IMR-90 (cell line): Measurements from ENCODE around the gene COTL1. TPM values are rescaled to one million over a fixed set of nuclear protein-coding genes. Genes with fewer than 3 reads are reported as not detected.
"Not testable (repeated sequence)": the region's sequence is repeated elsewhere in the genome, so short reads cannot be mapped to it uniquely, and the experiment has no call there.

Experiments
- ATAC-seq: fragments of 200-7000 bp; cut with Tn5 transposase; 2 replicates; pipeline ENCODE4 v1.9.1; 2020; ENCODE audit warnings: low read depth, mild to moderate bottlenecking, moderate library complexity
- BruUV-seq: library from RNA; stranded (reverse); fragments of 400-500 nt; replicated peaks from 2 replicates; lab custom pipeline; 2021; lab: Mats Ljungman, UMichigan
- CTCF ChIA-PET: fragments of 300-600 bp; formaldehyde crosslinking; extraction: SDS; loops from one replicate; lab custom pipeline; 2021; ENCODE audit warnings: antibody characterized with exemption; lab: Yijun Ruan, JAX
- POLR2A ChIA-PET: fragments of 300-600 bp; sonication (Branson Sonifier 250); formaldehyde crosslinking; loops from one replicate; lab custom pipeline; 2022; ENCODE audit warnings: antibody characterized with exemption; ENCODE audit not compliant: unreplicated experiment; lab: Charles Lee
- DNase-seq: peaks from one replicate; pipeline ENCODE4 v3.0.0; 2013
- H2AFZ ChIP-seq: replicated peaks from 2 replicates; pipeline ENCODE3; 2013; ENCODE audit warnings: low read length, mild to moderate bottlenecking; ENCODE audit not compliant: poor library complexity
- H2AK5ac ChIP-seq: 2 replicates; pipeline ENCODE4 v1.6.1; 2013; ENCODE audit warnings: low read depth, low read length, inconsistent platforms
- H2AK9ac ChIP-seq: replicated peaks from 2 replicates; pipeline ENCODE3; 2013; ENCODE audit warnings: mild to moderate bottlenecking, low read depth, low read length, moderate library complexity; ENCODE audit not compliant: poor library complexity
- H2BK120ac ChIP-seq: 2 replicates; pipeline ENCODE4 v1.6.1; 2013; ENCODE audit warnings: low read depth, low read length, inconsistent platforms
- H2BK15ac ChIP-seq: 3 replicates; pipeline ENCODE4 v1.6.1; 2013; ENCODE audit warnings: low read depth, low read length, inconsistent platforms
- H2BK20ac ChIP-seq: 2 replicates; pipeline ENCODE4 v1.6.1; 2013; ENCODE audit warnings: low read depth, mild to moderate bottlenecking, inconsistent platforms, low read length, moderate library complexity
- H2BK5ac ChIP-seq: 2 replicates; pipeline ENCODE4 v1.6.1; 2013; ENCODE audit warnings: mild to moderate bottlenecking, low read depth, low read length, inconsistent platforms; ENCODE audit not compliant: poor library complexity, severe bottlenecking
- H3K14ac ChIP-seq: replicated peaks from 2 replicates; pipeline ENCODE4 v1.6.1; 2013; ENCODE audit warnings: low read depth, low read length, inconsistent platforms
- H3K18ac ChIP-seq: 2 replicates; pipeline ENCODE4 v1.6.1; 2013; ENCODE audit warnings: low read depth, low read length, control low read depth
- H3K23ac ChIP-seq: 2 replicates; pipeline ENCODE4 v1.6.1; 2013; ENCODE audit warnings: low read depth, low read length, inconsistent platforms
- H3K27ac ChIP-seq: 2 replicates; pipeline ENCODE4 v1.5.1; 2013; ENCODE audit warnings: mild to moderate bottlenecking, control low read depth, low read length; ENCODE audit not compliant: insufficient read depth
- H3K27me3 ChIP-seq: 2 replicates; pipeline ENCODE4 v1.6.1; 2013; ENCODE audit warnings: low read length; ENCODE audit not compliant: control insufficient read depth, insufficient read depth
- H3K36me3 ChIP-seq: 2 replicates; pipeline ENCODE4 v1.6.1; 2013; ENCODE audit warnings: low read length, mixed read lengths; ENCODE audit not compliant: control insufficient read depth, insufficient read depth
- H3K4ac ChIP-seq: 2 replicates; pipeline ENCODE4 v1.6.1; 2013; ENCODE audit warnings: low read depth, low read length, inconsistent platforms
- H3K4me1 ChIP-seq: 2 replicates; pipeline ENCODE4 v1.6.1; 2013; ENCODE audit warnings: low read length, mixed read lengths; ENCODE audit not compliant: control insufficient read depth, insufficient read depth
- H3K4me2 ChIP-seq: 2 replicates; pipeline ENCODE4 v1.6.1; 2013; ENCODE audit warnings: low read depth, mild to moderate bottlenecking, control low read depth, low read length, moderate library complexity
- H3K4me3 ChIP-seq: 2 replicates; pipeline ENCODE4 v1.5.1; 2013; ENCODE audit warnings: low read depth, mild to moderate bottlenecking, control low read depth, low read length, moderate library complexity; ENCODE audit not compliant: insufficient read depth
- H3K56ac ChIP-seq: 2 replicates; pipeline ENCODE4 v1.6.1; 2013; ENCODE audit warnings: low read length, inconsistent platforms; ENCODE audit not compliant: insufficient read depth; ENCODE audit errors: extremely low read depth
- H3K79me1 ChIP-seq, 2 experiments: 2 replicates each; pipeline ENCODE4 v1.6.1; 2013; ENCODE audit warnings: low read length in 2 of 2, inconsistent platforms in 1 of 2, low read depth in 1 of 2
- H3K9ac ChIP-seq: 2 replicates; pipeline ENCODE4 v1.6.1; 2013; ENCODE audit warnings: low read depth, low read length, control low read depth
- H3K9me1 ChIP-seq: 2 replicates; pipeline ENCODE4 v1.6.1; 2013; ENCODE audit warnings: low read length, inconsistent platforms; ENCODE audit not compliant: insufficient read depth
- H3K9me3 ChIP-seq: 2 replicates; pipeline ENCODE4 v1.6.1; 2013; ENCODE audit warnings: low read length; ENCODE audit not compliant: control insufficient read depth, insufficient read depth
- H4K20me1 ChIP-seq: 2 replicates; pipeline ENCODE4 v1.6.1; 2013; ENCODE audit warnings: low read length, inconsistent platforms; ENCODE audit not compliant: insufficient read depth
- H4K5ac ChIP-seq: 2 replicates; pipeline ENCODE4 v1.6.1; 2013; ENCODE audit warnings: mild to moderate bottlenecking, low read depth, low read length, control low read depth
- H4K8ac ChIP-seq, 2 experiments: 2 replicates each; pipeline ENCODE4 v1.6.1; 2013; ENCODE audit warnings: low read depth in 2 of 2, low read length in 2 of 2, control low read depth in 1 of 2, inconsistent platforms in 1 of 2
- H4K91ac ChIP-seq: 2 replicates; pipeline ENCODE4 v1.6.1; 2013; ENCODE audit warnings: low read depth, low read length, inconsistent platforms; ENCODE audit not compliant: insufficient read depth
- ELK1 ChIP-seq: fragments of 150-350 bp; IDR thresholded peaks from 2 replicates; pipeline ENCODE4 v1.6.1; 2016; ENCODE audit warnings: low read depth, mild to moderate bottlenecking, low read length, moderate library complexity, borderline replicate concordance
- MXI1 ChIP-seq: IDR thresholded peaks from 2 replicates; pipeline ENCODE4 v1.6.1; 2012; ENCODE audit warnings: low read depth, mild to moderate bottlenecking, low read length, moderate library complexity, borderline replicate concordance
- POLR2A ChIP-seq: IDR thresholded peaks from 2 replicates; pipeline ENCODE4 v1.6.1; 2012; ENCODE audit warnings: mild to moderate bottlenecking, low read depth, low read length
- RFX5 ChIP-seq: IDR thresholded peaks from 2 replicates; pipeline ENCODE4 v1.8.0; 2012; ENCODE audit warnings: low read depth, mild to moderate bottlenecking, low read length, moderate library complexity
- WGBS, 2 experiments: methylation state at CpG; one replicate each; pipeline versions ENCODE4 v1.1.5 to v1.1.7; 2013; ENCODE audit warnings: missing lambda C conversion rate in 2 of 2; ENCODE audit not compliant: insufficient read length in 1 of 2; ENCODE audit errors: extremely low coverage in 2 of 2; 5-methylcytosine and 5-hydroxymethylcytosine counted together
- dilution Hi-C: fragments of 300-500 bp; cut with HindIII; formaldehyde crosslinking; loops from one replicate; pipeline ENCODE4 v1.14.3; 2018; ENCODE audit warnings: low sequenced_read_pairs; ENCODE audit not compliant: unreplicated experiment
- in situ Hi-C: fragments of 300-500 bp; cut with MboI; formaldehyde crosslinking; loops from 3 replicates; pipeline ENCODE4 v1.14.3; 2019; ENCODE audit warnings: low sequenced_read_pairs, inconsistent platforms, mixed read lengths
- intact Hi-C: fragments of 100-400 bp; cut with micrococcal nuclease; formaldehyde crosslinking; loops from 2 replicates; pipeline ENCODE4 v1.10.0; 2022
- polyA plus RNA-seq, 3 experiments: library from polyadenylated mRNA; depleted of rRNA; stranded (reverse); fragments of >200 nt; gene quantifications; 2 replicates each; pipeline ENCODE4 v1.2.3, GENCODE V29; 2012; ENCODE audit warnings: low replicate concordance in 1 of 3
- total RNA-seq: library from RNA; depleted of rRNA; stranded (reverse); fragments of >200 nt; gene quantifications from 2 replicates; pipeline ENCODE4 v1.2.3, GENCODE V29; 2012

The COTL1 gene
- total and polyA plus RNA-seq, 2 of the 4 experiments (the other 2 are of a cell fraction): 144 to 258 TPM

GRCh38 chr16:84526794-84527531, 90.9 kb downstream of the COTL1 start:
- Histone ChIP-seq H2BK5ac (no peak overlapping the region), H4K91ac (peak overlapping the region; percentile 53), H3K56ac (peak overlapping the region; percentile 24; the same call in 1 of the 2 replicates), H2AK5ac (peak overlapping the region; percentile 61), H2BK20ac (peak overlapping the region; percentile 78; the same call in 1 of the 2 replicates), H3K36me3 (no peaks in the 10 kb centered on the region), H2BK120ac (peak overlapping the region; percentile 69), H2AFZ (peak overlapping the region; percentile 81), H3K27ac (peak overlapping the region; percentile 17; the same call in 1 of the 2 replicates), H3K9me1 (peaks cover 12% of the 10 kb centered on the region), H3K23ac (peak overlapping the region; percentile 29), H3K9me3 (peaks cover 9% of the 10 kb centered on the region), H3K27me3 (no peaks in the 10 kb centered on the region), H4K8ac (peak overlapping the region; percentile 76 to 92), H3K9ac (peak overlapping the region; percentile 2; the same call in 1 of the 2 replicates), H3K79me1 (no peaks in the 10 kb centered on the region; a peak in 1 of 4 replicates), H4K20me1 (no peaks in the 10 kb centered on the region), H2AK9ac (peak overlapping the region; percentile 17), H3K4me2 (no peak overlapping the region), H3K4me3 (no peak overlapping the region), H3K14ac (peak overlapping the region; percentile 75), H2BK15ac (peak overlapping the region; percentile 70; the same call in 1 of the 3 replicates), H3K4ac (peak overlapping the region; percentile 79), H3K4me1 (peaks cover 14% of the 10 kb centered on the region), H4K5ac (peak overlapping the region; percentile 19), H3K18ac (peak overlapping the region; percentile 1; the same call in 1 of the 2 replicates)
- peak; percentile 21; the same call in 1 of the 2 replicates for ATAC-seq
- CTCF ChIA-PET: no interaction called here
- POLR2A ChIA-PET: no interaction called here
- BruUV-seq: no TSS peak
- intact Hi-C loops: no loop called here
- in situ Hi-C loops: no loop called here
- WGBS, 2 experiments: 32% methylated on average over 21 of the region's 29 CpGs; no CpG with 5 or more reads in 1 of the 2 experiments
- TF ChIP-seq MXI1 (peak; percentile 15; the same call in 1 of the 2 replicates), RFX5 (no peak), POLR2A (no peak), ELK1 (no peak)
- dilution Hi-C loops: no loop called here
- peak; percentile 49 for DNase-seq

- Histone ChIP-seq H3K14ac (0 out of 2 replicates have a peak overlapping the region, but pooled peaks have one; percentile 1), H2AK5ac (peak overlapping the region; percentile 92; the same call in 1 of the 2 replicates), H3K4ac (peak overlapping the region; percentile 49; the same call in 1 of the 2 replicates), H2BK20ac (0 out of 2 replicates have a peak overlapping the region, but pooled peaks have one; percentile 28), H2AFZ (peak overlapping the region; percentile 36)
- H3K9me1 ChIP-seq, intact Hi-C loops, H3K36me3 ChIP-seq, H3K27ac ChIP-seq, H2BK5ac ChIP-seq, H3K18ac ChIP-seq, H3K9me3 ChIP-seq, H2BK15ac ChIP-seq, H3K9ac ChIP-seq, BruUV-seq, H3K56ac ChIP-seq, H3K23ac ChIP-seq, in situ Hi-C loops, POLR2A ChIA-PET, H3K79me1 ChIP-seq, H4K5ac ChIP-seq, H4K91ac ChIP-seq, H2AK9ac ChIP-seq, H3K4me1 ChIP-seq, H2BK120ac ChIP-seq, dilution Hi-C loops, H3K4me2 ChIP-seq, DNase-seq, CTCF ChIA-PET, H3K27me3 ChIP-seq, H4K8ac ChIP-seq, H3K4me3 ChIP-seq, ATAC-seq, H4K20me1 ChIP-seq: not testable (repeated sequence)
- WGBS, 2 experiments: 87% methylated on average over 10 of the region's 21 CpGs; no CpG with 5 or more reads in 1 of the 2 experiments
Measured at GRCh38 chr16:84524941-84525581, 92.8 kb downstream of the COTL1 start.
